ENCODE measurements around the gene BLM. TPM values are rescaled to one million over a fixed set of nuclear protein-coding genes. Genes with fewer than 3 reads are reported as not detected.

Gene BLM
- total and polyA plus RNA-seq, 2 of the 8 experiments (the other 6 are each of a cell fraction or from before 2014, with no cell fraction given): 15.2 to 46.7 TPM

DNA sequence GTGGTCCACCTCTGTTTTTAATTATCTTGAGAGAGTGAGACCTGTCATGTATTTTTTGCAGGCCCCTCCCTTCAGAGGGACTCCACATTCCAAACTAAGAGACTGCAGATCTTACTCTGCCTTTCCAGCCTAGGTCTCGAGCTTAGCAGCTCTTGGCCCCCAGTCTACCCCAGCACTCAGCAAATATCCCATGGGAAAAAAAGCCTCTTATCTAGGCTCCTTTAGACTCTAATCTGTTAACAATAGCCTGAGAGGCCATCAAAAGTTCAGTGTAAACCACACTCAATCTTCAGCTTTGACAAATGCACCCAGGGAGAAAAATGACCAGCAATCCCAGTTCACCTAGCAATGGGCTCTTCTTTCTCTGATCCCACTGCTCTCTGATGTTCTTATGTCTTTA, 8.6 kb upstream of the BLM start:
- Histone ChIP-seq H4K20me1 (replicated peaks in 1 of 2; ENCODE audit: control insufficient read depth in 1 of 2, insufficient read depth in 2 of 2, low read length in 2 of 2) (no peaks in the 10 kb centered on the region), H3K4me3 (ENCODE audit: extremely low read depth in 1 of 4, insufficient read depth in 2 of 4, low read depth in 3 of 4, low read length in 4 of 4) (no peak overlapping the region), H4K91ac (replicated peaks; ENCODE audit: insufficient read length, low read length) (no peak overlapping the region), H2AK5ac (ENCODE audit: low read depth, low read length) (no peak overlapping the region), H2BK15ac (ENCODE audit: low read length) (no peak overlapping the region), H4K5ac (ENCODE audit: insufficient read length, low read depth, low read length) (no peak overlapping the region), H3K18ac (ENCODE audit: extremely low read depth, low read length) (no peak overlapping the region), H3K4me1 (replicated peaks in 1 of 4; ENCODE audit: control insufficient read depth in 3 of 4, insufficient read depth in 4 of 4, low read length in 3 of 4) (no peaks in the 10 kb centered on the region), H3K9me3 (ENCODE audit: insufficient read depth in 2 of 2, low read depth in 1 of 2, low read length in 1 of 2) (no peaks in the 10 kb centered on the region), H3K23me2 (ENCODE audit: low read depth, low read length) (no peaks in the 10 kb centered on the region), H3K9ac (replicated peaks in 1 of 4; ENCODE audit: extremely low read depth in 1 of 4, low read depth in 3 of 4, low read length in 3 of 4) (no peak overlapping the region), H4K8ac (ENCODE audit: extremely low read depth, insufficient read depth, low read length) (no peak overlapping the region), H3K27ac (ENCODE audit: low read depth, low read length) (no peak overlapping the region), H2AFZ (ENCODE audit: low read length) (no peak overlapping the region), H2BK20ac (ENCODE audit: low read length) (no peak overlapping the region), H2BK12ac (ENCODE audit: low read depth, low read length) (no peak overlapping the region), H3K4ac (replicated peaks; ENCODE audit: insufficient read length, low read depth, low read length) (no peak overlapping the region), H3K36me3 (ENCODE audit: control insufficient read depth in 2 of 4, insufficient read depth in 4 of 4, low read length in 3 of 4) (peaks cover 0 to 3% (median 0%) of the 10 kb centered on the region in 4 experiments; a peak in 3 of 8 replicates), H2BK120ac (replicated peaks; ENCODE audit: low read depth, low read length) (no peak overlapping the region), H3K79me2 (ENCODE audit: control insufficient read depth in 1 of 2, insufficient read depth in 2 of 2, low read length in 2 of 2) (no peaks in the 10 kb centered on the region), H3K27me3 (replicated peaks in 1 of 4; ENCODE audit: control insufficient read depth in 3 of 4, extremely low read depth in 1 of 4, insufficient read depth in 3 of 4, low read length in 3 of 4) (no peaks in the 10 kb centered on the region), H3K79me1 (ENCODE audit: low read depth, low read length) (no peaks in the 10 kb centered on the region), H3K14ac (ENCODE audit: insufficient read length) (no peak overlapping the region), H3K4me2 (ENCODE audit: insufficient read depth in 1 of 2, low read depth in 2 of 2, low read length in 2 of 2) (no peak overlapping the region), H3K23ac (ENCODE audit: insufficient read length) (no peak overlapping the region), H2BK5ac (ENCODE audit: low read depth, low read length) (no peak overlapping the region), H3K56ac (replicated peaks; ENCODE audit: insufficient read length, low read depth, low read length) (no peak overlapping the region)
- ChIA-PET POLR2A (ENCODE audit: partially characterized antibody) (no interaction called here), CTCF (ENCODE audit: partially characterized antibody) (interaction anchor here (1.0 kb wide), 1 partner anchor 89 kb away, joined by 4 read pairs; no protein-coding TSS in a partner anchor)
- no peak for DNase-seq (ENCODE audit: low read depth in 1 of 2, low spot score in 2 of 2)
- no peak for FAIRE-seq
- WGBS, 2 experiments (ENCODE audit: extremely low coverage in 1 of 2, insufficient coverage in 1 of 2, insufficient read length in 1 of 2, insufficient replicate concordance in 2 of 2, low coverage in 1 of 2, low lambda C conversion rate in 2 of 2, missing lambda C conversion rate in 1 of 2): 81% methylated on average over 1 of the region's 1 CpG; no CpG with 5 or more reads in 1 of the 2 experiments
- TF ChIP-seq KDM1A (IDR thresholded peaks at IDR 0.05; ENCODE audit: borderline replicate concordance, low read length): no peak

Measured in H1 (cell line).